Liver (tissue), 3 donors: ENCODE results near the gene WDR19.

Experiments
- HNF4A ChIP-seq, 2 donors: conservative IDR thresholded peaks; 2 replicates each; pipeline ENCODE4 v1.6.1; 2016; ENCODE audit warnings: antibody characterized with exemption in 2 of 2, mild to moderate bottlenecking in 2 of 2
- JUND ChIP-seq, 2 donors: IDR thresholded peaks; 2 replicates each; pipeline ENCODE4 v1.6.1; 2016; ENCODE audit warnings: antibody characterized with exemption in 2 of 2
- RAD21 ChIP-seq, 2 donors: IDR thresholded peaks; 2 replicates each; pipeline ENCODE4 v1.6.1; 2016; ENCODE audit warnings: antibody characterized with exemption in 2 of 2, mild to moderate bottlenecking in 2 of 2
- SP1 ChIP-seq: IDR thresholded peaks from 2 replicates; pipeline ENCODE4 v1.6.1; 2018; ENCODE audit warnings: antibody characterized with exemption, mild to moderate bottlenecking
- TAF1 ChIP-seq: conservative IDR thresholded peaks from 2 replicates; pipeline ENCODE4 v1.6.1; 2016; ENCODE audit warnings: antibody characterized with exemption, mild to moderate bottlenecking
- TF ChIP-seq, protein P1 (sequence below): fragments of 150-350 bp; IDR thresholded peaks from 2 replicates; pipeline ENCODE4 v1.5.1; 2017; ENCODE audit warnings: improper control_type of control experiment, low read depth, low read length; ENCODE audit not compliant: missing input control
- TF ChIP-seq, protein P2 (sequence below): IDR thresholded peaks from 2 replicates; pipeline ENCODE4 v1.6.1; 2016; ENCODE audit warnings: antibody characterized with exemption
- TF ChIP-seq, protein P3 (sequence below): IDR thresholded peaks from 2 replicates; pipeline ENCODE4 v1.6.1; 2016; ENCODE audit warnings: antibody characterized with exemption, mild to moderate bottlenecking
- TF ChIP-seq, protein P4 (sequence below): IDR thresholded peaks from 2 replicates; pipeline ENCODE4 v1.6.1; 2016; ENCODE audit warnings: antibody characterized with exemption
- donor health status: healthy.
- donor health status: healthy.

DNA sequence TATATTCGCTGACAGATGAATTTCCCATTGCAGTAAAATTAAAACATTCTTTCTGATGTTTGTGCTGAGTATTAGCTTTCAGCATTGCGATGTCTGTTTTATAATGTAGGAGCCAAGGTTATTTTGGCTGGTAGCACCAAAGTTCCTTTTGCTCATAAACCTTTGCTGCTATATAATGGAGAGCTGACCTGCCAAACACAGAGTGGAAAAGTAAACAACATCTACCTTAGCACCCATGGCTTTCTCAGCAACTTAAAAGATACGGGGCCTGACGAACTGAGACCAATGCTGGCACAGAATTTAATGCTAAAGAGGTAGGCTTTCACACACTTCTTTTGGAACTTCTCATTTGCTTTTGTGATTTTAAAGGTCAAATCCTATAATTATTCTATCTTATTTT, 46.0 kb downstream of the WDR19 start:
- TF ChIP-seq RAD21 (IDR thresholded peaks at IDR 0.05): peak; percentile 34 to 42
- TF ChIP-seq, protein P1, sequence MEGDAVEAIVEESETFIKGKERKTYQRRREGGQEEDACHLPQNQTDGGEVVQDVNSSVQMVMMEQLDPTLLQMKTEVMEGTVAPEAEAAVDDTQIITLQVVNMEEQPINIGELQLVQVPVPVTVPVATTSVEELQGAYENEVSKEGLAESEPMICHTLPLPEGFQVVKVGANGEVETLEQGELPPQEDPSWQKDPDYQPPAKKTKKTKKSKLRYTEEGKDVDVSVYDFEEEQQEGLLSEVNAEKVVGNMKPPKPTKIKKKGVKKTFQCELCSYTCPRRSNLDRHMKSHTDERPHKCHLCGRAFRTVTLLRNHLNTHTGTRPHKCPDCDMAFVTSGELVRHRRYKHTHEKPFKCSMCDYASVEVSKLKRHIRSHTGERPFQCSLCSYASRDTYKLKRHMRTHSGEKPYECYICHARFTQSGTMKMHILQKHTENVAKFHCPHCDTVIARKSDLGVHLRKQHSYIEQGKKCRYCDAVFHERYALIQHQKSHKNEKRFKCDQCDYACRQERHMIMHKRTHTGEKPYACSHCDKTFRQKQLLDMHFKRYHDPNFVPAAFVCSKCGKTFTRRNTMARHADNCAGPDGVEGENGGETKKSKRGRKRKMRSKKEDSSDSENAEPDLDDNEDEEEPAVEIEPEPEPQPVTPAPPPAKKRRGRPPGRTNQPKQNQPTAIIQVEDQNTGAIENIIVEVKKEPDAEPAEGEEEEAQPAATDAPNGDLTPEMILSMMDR: no peak
- TF ChIP-seq TAF1: no peak
- TF ChIP-seq, protein P2, sequence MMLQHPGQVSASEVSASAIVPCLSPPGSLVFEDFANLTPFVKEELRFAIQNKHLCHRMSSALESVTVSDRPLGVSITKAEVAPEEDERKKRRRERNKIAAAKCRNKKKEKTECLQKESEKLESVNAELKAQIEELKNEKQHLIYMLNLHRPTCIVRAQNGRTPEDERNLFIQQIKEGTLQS: no peak
- TF ChIP-seq, protein P3, sequence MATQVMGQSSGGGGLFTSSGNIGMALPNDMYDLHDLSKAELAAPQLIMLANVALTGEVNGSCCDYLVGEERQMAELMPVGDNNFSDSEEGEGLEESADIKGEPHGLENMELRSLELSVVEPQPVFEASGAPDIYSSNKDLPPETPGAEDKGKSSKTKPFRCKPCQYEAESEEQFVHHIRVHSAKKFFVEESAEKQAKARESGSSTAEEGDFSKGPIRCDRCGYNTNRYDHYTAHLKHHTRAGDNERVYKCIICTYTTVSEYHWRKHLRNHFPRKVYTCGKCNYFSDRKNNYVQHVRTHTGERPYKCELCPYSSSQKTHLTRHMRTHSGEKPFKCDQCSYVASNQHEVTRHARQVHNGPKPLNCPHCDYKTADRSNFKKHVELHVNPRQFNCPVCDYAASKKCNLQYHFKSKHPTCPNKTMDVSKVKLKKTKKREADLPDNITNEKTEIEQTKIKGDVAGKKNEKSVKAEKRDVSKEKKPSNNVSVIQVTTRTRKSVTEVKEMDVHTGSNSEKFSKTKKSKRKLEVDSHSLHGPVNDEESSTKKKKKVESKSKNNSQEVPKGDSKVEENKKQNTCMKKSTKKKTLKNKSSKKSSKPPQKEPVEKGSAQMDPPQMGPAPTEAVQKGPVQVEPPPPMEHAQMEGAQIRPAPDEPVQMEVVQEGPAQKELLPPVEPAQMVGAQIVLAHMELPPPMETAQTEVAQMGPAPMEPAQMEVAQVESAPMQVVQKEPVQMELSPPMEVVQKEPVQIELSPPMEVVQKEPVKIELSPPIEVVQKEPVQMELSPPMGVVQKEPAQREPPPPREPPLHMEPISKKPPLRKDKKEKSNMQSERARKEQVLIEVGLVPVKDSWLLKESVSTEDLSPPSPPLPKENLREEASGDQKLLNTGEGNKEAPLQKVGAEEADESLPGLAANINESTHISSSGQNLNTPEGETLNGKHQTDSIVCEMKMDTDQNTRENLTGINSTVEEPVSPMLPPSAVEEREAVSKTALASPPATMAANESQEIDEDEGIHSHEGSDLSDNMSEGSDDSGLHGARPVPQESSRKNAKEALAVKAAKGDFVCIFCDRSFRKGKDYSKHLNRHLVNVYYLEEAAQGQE: peak; percentile 35
- peak; percentile 93 for TF ChIP-seq SP1
- TF ChIP-seq, protein P4, sequence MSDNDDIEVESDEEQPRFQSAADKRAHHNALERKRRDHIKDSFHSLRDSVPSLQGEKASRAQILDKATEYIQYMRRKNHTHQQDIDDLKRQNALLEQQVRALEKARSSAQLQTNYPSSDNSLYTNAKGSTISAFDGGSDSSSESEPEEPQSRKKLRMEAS: peak; percentile 50
- peak; percentile 49 to 59 for TF ChIP-seq JUND (IDR thresholded peaks at IDR 0.05)
- TF ChIP-seq HNF4A (conservative IDR thresholded peaks at IDR 0.05): peak; percentile 67 to 73
